Inflammatory macrophage treated with lipopolysaccharide for 4 hours (primary cell): Measurements from ENCODE around the gene SNAP91.
"Not testable (repeated sequence)": the region's sequence is repeated elsewhere in the genome, so short reads cannot be mapped to it uniquely, and the experiment has no call there.

Source experiments
- DNase-seq: peaks from one replicate; pipeline ENCODE4 v3.0.0-alpha.2; 2020

The SNAP91 gene

GRCh38 chr6:83615025-83615999 lies 93.6 kb downstream of the SNAP91 start:
- DNase-seq, result peak; percentile 33

- no peak for DNase-seq
Measured at GRCh38 chr6:83613378-83613777, 95.5 kb downstream of the SNAP91 start.

GRCh38 chr6:83609248-83609647 lies 99.7 kb downstream of the SNAP91 start:
- DNase-seq, result no peak

DNA sequence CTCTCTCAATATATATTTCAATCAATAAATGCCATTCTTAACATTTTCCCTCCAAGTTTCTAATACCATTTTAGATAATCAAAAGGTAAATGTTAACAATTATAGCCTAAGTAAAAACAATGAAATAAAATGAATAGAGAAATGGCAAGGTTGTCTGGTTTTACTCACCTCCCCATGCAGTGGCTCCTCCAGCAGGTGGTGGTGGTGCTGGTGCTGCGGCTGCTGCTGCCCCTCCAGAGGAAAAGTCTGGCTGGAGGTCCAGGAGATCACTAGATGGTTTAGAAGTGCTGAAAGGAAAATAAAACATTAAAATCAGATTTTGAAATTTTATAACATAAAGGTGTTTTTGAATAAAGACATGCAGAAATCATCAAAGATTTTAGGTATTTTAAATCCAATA lies 103.4 kb downstream of the SNAP91 start:
- no peak for DNase-seq

DNA sequence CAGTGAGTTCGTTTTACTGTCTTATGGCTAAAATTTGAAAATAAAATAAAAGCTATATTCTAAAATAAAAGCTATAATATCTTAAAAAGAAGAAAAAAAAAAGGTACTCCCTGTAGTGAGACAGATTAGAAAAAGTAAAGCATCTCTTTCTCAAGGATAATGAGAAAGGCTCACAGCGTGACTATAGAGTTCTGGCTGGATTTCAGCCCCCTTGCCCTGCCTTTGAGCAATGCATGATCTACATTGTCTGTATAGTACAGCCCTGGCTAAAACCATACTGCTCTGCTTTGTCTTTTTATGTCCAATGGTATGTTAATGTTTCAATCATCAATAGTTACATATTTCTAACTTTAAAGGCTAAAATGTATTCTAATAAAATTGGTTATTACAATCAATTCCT lies 105.3 kb downstream of the SNAP91 start:
- no peak for DNase-seq

DNA sequence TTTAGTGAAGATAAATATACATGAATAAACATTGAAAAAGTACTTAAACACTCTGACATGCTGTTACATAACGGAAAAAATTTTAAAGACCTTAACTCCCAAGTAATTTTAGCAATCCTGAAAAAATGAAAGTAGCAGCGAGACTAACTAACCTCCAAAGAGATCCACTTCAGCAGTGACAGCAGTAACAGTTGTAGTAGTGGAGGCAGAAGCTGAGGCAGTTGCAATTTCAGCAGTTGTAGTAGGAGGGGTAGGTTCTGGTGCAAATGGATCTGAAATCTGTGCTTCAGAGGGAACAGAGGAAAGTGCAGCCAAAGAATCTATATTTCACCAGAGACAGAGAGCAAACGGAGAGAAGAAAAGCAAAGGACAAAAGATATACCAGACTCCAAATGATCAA lies 107.8 kb downstream of the SNAP91 start:
- no peak for DNase-seq

DNA sequence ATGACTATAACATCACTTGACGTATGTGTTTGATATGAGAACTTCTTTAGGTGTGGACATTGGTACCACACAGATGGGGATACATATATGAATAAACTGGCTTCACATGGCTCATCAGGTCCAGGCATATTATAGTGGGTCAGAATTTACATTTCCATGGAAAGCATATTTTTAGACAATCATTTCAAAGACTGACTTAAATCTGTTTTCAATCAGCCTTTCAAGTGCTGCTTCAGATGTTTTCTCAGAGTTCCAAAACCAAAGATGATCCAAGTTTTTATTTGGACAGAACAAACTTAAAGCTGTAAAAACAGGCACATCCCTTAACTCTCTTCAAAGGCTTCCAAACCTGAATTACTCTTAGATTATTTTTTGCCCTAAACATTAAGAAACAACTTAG lies 108.4 kb downstream of the SNAP91 start:
- DNase-seq, result no peak

GRCh38 chr6:83597511-83597910 lies 111.4 kb downstream of the SNAP91 start:
- no peak for DNase-seq

- no peak for DNase-seq
Measured at GRCh38 chr6:83597051-83597450, 111.8 kb downstream of the SNAP91 start.

DNA sequence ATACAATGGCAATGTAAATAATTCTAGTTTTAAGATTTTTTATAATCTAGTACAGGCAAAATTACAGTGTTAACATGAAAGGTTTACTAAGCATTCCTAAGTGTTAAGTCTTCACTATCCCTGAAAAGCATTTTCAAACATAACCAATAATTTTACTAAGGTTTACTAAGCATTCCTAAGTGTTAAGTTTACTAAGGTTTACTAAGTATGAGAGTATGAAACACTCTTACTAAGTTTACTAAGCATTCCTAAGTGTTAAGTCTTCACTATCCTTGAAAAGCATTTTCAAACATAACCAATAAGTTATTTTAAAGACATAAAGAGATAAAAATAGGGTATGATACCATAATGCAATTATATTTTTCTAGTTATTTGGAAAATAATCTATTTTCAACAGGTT lies 114.0 kb downstream of the SNAP91 start:
- no peak for DNase-seq

GRCh38 chr6:83593395-83593785 lies 115.5 kb downstream of the SNAP91 start:
- DNase-seq, result no peak

DNA sequence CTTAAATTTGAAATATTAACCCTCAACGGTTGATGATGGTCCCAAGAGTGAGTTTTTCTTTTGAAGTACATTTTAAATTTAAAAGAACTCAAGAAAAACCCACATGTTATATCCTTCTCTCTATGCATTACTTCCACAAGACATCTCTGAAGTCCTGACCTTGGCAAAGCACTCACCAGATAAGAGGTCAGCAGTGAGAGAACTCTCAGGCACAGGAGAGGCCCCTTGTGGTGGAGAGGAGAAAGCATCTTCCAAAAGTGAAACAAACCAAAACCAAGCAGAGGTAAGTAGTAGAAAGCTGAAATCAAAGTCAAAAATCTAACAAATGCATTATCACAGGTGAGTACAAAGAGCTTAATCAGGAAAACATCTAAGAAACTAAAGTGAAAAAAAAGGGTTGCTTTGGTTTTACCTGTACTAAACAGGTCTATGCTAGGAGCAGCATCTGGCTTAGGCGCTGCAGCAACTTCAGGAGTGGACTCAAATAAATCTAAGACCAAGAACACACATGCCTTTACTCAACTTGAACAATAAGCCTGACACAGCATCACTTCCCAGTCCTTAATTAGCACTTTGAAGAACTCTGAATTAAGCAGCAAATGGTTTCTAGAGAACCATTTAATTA lies 116.0 kb downstream of the SNAP91 start:
- peak; percentile 51 for DNase-seq

DNA sequence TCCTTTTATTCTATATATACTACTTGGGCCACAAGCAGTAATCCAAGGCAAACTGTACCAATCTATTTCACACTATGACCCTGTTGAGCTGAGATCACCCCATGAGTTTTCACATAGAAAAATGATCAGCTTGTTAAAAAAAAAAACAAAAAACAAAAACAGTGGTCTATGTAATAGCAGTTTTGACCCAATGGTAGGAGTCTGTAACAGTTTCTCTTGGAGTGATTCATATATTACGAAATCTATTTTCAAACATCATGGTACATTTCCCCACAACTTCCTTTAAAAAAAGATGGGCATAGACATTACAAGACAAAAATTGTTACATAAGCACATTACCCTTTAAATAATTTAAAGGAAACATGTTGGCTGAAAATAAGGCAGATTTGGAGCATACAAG lies 118.5 kb downstream of the SNAP91 start:
- DNase-seq, result peak; percentile 91

DNA sequence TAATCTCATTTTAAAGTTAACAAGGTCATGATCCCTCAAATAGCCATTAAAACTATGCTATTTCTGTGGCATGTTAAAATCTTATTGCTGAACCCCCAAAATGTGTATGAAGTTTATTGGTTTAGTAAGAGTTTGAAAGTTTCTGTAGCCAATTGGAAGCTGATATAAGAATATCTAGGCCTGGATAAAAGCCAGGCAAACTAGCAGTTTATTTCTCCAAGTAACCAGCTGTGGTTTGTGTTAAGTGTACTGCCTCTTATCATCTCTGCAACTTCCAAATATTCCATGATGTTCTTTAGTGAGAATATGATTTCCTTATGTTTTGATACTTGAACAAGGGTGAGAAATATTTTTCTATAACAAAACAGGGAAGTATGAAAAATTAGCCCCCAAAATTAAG lies 119.8 kb downstream of the SNAP91 start:
- DNase-seq, result no peak

DNA sequence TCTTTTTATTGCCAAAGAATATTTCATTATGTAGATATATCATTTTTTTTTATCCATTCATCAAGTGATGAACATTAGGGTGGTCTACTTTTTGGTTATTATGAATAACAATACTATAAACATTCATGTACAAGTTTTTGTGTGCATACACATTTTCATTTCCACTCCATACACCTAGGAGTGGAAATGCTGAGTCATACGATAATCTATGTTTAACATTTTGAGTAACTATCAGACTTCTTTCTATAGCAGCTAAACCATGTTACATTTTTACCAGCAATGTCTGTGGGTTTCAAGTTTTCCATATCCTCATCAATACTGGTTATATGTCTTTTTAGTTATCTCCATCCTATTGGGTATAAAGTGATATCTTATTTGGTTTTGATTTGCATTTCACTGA lies 130.8 kb downstream of the SNAP91 start:
- DNase-seq, result no peak

- DNase-seq, result no peak
Measured at GRCh38 chr6:83574783-83575182, 134.1 kb downstream of the SNAP91 start.

GRCh38 chr6:83571663-83572185 lies 137.2 kb downstream of the SNAP91 start:
- not testable (repeated sequence) for DNase-seq

- DNase-seq, result no peak
Measured at GRCh38 chr6:83558975-83559374, 149.9 kb downstream of the SNAP91 start.

- no peak for DNase-seq
Measured at GRCh38 chr6:83556871-83557270, 152.0 kb downstream of the SNAP91 start.

DNA sequence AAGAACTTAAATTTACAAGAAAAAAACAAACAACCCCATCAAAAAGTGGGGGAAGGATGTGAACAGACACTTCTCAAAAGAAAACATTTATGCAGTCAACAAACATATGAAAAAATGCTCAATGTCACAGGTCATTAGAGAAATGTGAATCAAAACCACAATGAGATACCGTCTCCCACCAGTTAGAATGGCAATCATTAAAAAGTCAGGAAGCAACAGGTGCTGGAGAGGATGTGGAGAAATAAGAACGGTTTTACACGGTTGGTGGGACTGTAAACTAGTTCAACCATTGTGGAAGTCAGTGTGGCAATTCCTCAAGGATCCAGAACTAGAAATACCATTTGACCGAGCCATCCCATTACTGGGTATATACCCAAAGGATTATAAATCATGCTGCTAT lies 157.2 kb downstream of the SNAP91 start:
- DNase-seq, result not testable (repeated sequence)

DNA sequence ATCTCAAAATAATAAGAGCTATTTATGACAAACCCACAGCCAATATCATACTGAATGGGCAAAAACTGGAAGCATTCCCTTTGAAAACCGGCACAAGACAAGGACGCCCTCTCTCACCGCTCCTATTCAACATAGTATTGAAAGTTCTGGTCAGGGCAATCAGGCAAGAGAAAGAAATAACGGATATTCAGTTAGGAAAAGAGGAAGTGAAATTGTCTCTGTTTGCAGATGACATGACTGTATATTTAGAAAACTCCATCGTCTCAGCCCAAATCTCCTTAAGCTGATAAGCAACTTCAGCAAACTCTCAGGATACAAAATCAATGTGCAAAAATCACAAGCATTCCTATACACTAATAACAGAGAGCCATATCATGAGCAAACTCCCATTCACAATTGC lies 158.4 kb downstream of the SNAP91 start:
- peak; percentile 5 for DNase-seq

DNA sequence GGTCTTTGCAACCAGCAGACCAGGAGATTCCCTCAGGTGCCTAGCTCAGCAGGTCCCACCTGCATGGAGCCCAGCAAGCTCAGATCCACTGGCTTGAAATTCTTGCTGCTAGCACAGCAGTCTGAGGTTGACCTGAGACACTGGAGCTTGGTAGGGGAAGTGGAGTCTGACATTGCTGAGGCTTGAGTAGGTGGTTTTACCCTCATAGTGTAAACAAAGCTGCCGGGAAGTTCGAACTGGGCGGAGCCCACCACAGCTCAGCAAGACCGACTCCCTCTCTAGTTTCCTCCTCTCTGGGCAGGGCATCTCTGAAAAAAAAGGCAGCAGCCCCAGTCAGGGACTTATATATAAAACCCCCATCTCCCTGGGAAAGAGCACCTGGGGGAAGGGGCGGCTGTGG lies 162.3 kb downstream of the SNAP91 start:
- DNase-seq, result peak; percentile 44

DNA sequence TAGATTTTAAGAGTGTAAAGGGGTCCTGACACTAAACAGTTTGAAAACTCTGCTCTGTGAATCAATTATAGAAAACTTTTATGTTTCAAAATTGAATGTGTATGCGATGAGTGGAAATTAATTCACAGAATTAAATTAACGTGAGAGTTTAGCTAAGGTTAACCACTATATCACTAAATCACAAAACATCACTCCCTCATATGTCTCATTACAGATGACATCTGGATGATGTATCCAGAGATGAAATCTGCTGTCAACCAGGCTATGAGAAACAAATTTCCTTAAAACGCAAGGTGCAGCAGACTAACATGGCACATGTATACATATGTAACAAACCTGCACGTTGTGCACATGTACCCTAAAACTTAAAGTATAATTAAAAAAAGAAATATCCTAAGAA lies 169.2 kb downstream of the SNAP91 start:
- DNase-seq, result no peak
